ENCODE results near the gene DTX3.
"Not testable (repeated sequence)": the region's sequence is repeated elsewhere in the genome, so short reads cannot be mapped to it uniquely, and the experiment has no call there.

DTX3 gene

DNA sequence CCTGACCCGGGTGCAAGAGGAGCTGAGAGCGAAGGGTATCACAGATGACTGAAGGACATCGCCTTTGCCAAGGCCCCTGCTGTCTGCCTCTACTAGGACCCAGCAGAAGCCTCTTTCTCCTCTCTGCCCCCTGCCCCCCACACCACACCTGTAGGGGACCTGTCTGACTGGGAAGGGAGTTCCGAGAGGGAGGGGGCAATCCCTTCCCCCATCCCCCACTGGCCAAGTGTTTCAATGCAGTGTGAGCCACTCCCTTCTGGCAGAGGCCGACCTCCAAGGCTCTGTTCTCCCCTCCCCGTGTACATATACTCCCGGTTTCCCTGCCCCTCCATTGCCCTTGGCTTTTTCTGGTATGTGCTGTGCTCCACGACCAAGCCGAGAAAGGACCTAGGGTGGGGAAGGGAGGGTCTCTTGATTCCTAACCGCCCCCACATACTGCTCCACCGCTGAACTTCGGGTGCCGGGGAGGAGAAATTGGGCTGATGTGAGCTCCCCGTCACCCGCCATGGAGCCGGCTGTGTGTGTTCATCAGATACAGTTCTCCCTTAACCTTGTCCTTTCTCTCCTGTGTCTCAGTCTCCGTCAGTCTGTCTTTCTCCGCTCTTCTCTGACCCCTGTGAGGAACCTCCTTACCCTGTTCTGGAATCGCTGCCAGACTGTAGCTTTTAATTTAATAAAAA is 4.6 kb downstream of the DTX3 start:
- no peak for DNase-seq

DNA sequence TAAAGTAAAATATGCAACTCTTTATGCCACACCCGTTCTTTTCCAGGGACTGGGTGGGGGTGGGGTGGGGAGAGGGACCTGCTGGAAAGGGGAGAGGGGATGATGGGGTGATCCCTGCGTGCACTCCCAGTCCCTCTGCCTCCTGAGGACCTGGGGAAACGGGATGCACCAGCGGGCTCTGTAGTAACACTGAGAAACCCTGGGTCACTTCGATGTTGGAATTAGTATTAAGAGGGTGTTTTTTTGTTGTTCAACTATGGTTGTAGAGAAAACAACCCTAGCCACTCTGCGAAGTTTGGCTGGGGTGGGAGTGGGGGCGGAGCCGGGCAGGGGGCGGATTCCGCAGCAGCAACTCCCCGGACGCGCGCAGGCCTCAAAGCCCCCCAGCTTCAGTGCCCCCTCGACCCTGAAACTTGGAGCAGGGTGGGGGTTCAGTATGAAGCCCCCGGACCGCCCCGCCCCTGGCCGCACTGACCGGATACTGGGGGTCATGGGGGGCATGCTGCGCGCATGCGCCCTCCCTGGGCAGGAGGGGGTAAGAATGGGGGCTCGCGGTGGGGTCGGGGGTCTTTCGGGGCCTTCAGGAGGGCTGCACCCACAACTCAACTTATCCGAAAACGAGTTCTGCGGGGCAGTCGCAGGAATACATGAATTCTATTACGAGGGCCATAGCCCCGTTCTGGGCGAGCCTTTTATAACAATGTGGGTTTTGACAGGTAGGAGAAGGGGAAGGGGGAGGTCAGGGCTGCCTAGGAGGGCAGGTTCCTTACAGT is 5.3 kb downstream of the DTX3 start:
- DNase-seq: no peak

DNA sequence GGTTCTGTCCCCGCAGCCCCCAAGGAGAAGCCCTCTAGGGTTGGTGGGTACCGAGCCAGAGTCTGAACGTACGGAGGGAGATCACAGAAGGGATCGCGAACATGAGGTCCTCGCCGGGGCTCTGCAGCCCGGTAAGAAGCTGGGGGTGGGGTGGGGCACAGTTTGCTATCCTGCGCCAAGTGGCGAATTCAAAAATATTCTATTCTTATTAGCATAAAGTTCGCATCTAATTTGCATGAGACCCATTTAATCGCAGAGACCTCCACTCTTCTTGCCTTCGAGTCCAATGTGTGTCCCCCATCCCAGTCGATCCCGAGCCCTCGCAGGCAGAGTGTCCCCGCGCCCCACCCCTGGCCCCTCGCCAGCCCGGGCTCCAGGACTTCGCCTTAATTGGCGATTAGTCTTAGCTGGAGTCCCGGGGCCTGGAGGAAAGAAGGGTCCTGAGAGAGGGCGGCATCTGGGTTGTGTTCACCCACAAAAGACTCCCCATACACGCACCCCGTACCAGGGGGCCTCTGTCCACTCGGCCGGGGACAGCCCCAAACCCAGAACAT is 6.0 kb downstream of the DTX3 start:
- DNase-seq: no peak

DNA sequence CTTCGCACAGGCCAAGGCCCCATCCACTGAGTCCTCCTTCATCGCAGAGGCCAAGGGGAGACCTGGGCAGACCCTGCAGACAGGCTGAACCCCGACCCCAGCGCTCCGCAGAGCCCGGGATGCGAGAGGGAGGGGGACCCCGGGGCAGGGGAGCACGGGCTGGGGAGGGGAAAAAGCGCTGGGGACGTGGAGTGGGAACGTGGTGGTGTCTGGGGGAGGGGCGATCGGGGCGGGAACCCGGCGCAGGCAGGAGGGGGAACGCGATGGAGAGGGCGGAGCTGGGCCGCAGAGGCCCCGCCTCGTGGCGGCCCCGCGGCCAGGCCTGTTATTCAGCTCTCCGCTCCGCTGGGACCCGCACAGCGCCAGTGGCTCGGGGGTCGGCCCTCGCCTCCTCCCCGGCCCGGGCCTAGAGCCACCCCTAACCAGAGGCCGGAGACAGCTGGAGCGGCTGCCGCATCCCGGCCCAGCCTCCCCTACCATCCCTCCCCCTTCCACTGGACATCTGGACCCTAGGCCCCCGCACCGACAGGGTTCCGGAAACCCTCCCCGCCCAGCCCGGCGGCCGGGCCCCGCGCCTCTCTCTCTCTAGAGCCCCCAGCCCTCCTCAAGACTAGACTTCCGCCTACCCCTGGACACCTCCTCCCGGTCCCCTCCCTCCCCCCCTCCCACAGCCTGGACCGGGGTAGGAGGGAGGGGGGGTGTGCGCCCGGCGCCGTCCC is 6.6 kb downstream of the DTX3 start, which contains the start of gene ARHGEF25:
Gene ARHGEF25, plus strand, starts transcription at position 328 of the 719 bp plus-strand sequence. CDS start 460 bp downstream, outside the sequence.
- DNase-seq: no peak

DNA sequence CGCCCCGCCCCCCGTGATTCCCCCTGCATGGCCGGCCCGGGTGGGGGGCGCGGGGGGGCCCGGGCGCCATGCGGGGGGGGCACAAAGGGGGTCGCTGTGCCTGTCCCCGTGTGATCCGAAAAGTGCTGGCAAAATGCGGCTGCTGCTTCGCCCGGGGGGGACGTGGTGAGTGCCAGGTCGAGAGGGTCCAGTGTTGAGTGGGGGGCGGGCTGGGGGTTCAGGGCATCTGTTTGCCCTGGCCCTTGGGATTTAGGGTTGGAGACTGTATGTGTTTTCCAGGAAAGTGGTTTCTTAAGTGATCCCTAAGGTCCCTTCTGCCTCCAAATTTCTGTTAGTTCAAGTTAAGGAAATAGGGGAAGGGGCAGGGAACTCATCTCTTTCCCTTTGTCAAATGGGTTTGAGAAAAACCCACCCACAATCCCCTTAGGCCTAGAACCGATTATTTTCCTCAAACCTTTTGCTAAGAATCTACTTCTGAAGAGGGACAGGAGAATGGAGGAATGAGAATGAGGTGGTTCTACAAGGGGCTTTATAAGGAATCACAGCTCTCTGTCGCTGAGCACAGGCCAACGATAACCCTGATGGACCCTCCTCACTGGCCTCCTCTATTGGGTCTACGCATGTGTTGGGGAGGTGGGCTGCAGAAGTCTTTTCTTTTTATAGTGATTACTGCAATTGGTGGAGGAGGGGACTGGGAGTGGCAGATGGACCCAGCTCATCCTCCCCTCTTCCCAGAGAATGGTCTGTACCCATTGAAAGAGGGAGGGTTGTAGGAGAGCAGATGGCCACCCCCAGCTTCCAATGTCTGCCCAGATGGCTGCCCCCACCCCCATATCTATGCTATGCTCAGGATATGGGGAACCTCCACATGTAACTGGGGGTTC is 7.4 kb downstream of the DTX3 start:
- no peak for DNase-seq

DNA sequence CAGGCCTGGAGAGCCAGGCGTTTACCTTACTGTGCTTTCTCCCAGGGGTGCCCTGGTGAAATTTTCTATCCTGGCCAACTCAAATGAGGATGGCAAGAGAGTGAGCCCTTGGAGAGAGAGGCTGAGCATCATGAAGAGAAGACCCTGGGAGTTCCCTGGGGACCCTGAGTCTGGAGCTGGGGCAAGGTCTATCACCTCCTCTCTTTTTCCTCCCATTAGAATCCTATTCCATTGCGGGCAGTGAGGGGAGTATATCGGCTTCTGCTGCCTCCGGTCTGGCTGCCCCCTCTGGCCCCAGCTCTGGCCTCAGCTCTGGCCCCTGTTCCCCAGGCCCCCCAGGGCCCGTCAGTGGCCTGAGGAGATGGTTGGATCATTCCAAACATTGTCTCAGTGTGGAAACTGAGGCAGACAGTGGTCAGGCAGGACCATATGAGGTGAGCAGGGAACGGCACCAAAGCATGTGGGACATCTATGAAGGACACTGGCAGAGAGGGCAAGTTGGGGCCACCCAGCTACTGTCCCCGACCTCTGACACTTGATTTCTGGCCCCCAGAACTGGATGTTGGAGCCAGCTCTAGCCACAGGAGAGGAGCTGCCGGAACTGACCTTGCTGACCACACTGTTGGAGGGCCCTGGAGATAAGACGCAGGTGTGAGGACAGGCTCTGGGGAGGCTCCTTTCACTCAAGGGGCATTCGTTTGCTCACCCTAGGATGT is 8.2 kb downstream of the DTX3 start:
- DNase-seq: no peak

DNA sequence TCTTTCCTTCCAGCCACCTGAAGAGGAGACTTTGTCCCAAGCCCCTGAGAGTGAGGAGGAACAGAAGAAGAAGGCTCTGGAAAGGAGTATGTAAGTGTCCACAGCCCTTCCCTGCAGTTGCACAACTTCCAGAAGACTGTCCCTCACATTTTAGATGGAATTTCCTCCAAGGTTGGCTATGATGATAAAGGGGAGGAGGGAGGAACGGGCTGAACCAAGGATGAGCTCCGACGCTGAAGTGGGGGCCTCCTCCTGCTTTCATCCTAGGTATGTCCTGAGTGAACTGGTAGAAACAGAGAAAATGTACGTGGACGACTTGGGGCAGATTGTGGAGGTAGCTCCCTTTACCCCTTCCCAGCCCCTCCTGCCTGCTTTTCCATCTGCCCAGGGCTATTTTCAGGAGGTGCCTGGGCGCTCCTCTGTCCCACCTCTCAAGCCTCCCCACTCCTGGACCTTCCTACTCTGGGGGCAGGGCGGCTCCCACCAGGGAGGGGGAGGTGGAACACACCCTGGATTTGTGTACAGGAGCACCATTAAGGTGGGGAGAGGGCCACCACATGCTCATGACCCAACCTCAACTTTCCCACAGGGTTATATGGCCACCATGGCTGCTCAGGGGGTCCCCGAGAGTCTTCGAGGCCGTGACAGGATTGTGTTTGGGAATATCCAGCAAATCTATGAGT is 8.9 kb downstream of the DTX3 start:
- no peak for DNase-seq

DNA sequence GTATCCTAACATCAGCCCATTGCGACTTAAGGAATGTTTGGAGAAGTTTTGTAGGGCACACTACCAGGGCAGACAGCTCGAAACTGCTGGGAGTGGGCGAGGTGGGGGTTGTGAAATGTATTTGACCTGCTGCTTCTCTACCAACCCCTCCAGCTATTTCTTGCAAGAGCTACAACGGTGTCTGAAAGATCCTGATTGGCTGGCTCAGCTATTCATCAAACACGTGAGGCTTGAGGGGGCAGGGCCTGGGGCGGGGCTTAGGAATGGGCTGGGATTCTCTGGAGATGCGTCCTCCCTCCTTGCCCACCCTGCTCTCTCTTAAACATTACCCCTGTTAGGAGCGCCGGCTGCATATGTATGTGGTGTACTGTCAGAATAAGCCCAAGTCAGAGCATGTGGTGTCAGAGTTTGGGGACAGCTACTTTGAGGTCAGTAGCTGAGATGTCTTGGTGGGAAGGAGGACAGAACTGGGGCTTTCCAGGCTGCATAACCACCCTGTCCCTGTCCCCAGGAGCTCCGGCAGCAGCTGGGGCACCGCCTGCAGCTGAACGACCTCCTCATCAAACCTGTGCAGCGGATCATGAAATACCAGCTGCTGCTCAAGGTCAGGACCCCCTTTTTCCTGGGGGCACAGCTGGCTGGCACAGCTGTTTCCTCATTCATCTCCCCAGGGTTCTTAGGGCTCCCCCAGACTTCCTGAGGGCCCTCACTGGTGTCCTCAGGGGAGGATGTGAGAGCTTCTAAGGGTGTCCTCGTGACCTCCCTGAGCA is 9.7 kb downstream of the DTX3 start:
- DNase-seq: no peak

DNA sequence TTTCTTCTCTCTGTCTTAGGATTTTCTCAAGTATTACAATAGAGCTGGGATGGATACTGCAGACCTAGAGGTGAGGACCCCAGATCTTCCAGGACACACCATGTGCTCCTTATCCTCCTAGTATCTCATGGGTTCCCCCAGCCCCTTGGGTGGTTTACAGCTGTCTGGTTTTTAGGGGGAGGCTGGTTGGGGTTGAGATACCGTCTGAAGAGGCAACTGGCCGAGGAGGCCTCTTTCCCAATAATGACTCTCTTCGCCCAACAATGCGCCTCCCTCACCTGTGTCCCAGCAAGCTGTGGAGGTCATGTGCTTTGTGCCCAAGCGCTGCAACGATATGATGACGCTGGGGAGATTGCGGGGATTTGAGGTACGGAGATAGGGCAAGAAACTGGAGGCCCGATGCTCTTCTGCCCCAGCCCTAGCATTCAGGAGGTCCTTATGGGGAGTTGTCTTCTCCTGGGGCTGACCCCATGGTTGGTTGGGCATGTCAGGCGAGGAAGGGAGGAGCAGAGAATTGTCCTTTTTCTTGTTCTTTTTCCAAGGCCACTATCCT is 10.4 kb downstream of the DTX3 start:
- no peak for DNase-seq

DNA sequence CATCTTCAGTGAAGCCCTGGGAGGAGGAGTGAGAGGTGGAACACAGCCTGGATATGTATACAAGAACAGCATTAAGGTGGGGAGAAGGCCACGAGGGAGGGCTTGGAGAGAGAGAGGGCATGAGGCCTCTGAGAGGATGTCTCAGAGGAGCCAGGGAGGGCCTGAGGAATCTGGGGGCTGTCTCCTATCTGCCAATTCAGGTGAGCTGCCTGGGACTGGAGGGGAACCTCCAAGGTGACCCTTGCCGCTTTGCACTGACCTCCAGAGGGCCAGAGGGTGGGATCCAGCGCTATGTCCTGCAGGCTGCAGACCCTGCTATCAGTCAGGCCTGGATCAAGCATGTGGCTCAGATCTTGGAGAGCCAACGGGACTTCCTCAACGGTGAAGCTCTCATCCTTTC is 11.0 kb downstream of the DTX3 start:
- no peak for DNase-seq

DNA sequence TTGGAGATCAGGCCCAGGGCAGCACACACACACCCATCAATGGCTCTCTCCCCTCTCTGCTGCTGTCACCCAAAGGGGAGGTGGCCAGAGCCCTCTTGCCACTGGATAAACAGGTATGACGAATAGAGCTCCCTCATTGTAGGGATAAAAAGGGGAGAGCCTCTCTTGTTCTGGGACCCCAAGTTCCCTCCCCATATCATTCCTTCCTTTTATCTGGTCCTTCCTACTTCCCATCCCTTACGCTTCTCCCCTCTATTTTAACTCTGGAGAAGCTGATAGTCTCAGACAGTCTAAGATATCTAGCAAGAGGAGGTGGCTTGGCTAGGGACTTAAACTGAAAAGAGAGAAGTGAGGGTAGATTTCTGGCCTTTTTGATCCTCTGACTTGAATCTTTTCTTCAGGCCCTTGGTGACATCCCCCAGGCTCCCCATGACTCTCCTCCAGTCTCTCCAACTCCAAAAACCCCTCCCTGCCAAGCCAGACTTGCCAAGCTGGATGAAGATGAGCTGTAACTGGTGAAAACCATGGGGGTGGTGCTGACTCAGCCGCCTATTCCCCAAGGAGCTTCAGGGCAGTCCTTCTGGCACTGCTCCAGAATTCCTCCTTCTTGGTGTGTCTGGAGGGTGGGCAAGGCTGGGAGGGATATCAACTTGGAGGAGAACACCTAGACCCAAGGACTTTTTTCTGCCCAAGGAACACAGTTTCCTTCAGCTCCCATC is 11.9 kb downstream of the DTX3 start:
- DNase-seq: no peak

DNA sequence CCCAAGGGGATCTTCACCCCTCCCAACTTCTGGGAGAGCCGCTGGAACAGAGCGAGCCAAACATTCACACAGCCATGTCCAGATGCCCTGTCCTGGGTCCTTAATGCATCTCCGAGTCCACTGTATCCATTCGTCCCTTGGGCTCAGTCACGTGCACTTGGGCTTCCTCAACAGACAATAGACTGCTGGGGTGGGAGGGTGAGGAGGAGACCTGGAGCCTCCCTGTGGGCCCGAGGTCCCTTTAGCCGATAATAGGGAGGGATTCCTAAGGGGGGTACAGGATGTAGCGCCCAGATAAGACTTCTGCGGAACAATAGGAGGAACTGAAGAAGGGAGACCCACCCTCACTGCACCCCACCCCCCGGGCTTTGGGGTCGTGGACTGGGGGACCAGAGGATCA is 13.3 kb downstream of the DTX3 start:
- DNase-seq: no peak

DNA sequence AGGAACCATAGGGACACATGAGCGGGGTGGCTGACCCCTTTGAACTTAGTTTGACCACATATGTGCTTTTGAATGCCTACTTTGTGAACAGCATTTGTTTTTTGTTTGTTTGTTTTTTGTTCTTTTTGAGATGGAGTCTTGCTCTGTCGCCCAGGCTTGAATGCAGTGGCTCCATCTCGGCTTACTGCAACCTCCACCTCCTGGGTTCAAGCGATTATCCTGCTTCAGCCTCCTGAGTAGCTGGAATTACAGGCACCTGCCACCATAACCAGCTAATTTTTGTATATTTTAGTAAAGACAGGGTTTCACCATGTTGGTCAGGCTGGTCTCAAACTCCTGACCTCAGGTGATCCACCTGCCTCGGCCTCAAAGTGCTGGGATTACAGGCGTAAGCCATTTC is 13.8 kb downstream of the DTX3 start:
- DNase-seq: not testable (repeated sequence)

DNA sequence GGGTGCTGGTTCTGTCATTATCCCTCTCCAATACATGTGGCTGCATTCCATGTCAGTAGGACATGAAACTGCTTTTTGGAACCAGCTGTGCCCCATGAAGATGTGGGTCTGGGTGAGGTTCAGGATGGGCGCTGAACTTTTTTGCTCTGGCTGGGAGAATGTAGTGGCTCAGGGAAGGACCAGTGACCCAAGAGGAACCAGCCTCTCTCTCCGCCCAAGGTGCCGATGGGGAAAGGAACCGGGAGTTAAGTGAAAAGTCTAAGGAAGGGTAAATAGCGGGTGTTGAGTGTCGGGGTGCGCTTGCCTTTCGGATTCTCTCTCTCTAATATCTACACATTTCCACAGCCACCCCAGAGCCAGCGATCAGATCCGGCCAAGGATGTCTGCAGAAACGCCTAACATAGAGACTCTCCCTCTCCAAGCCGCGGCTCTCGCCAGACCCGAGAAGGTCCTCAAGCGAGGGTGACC is 14.4 kb downstream of the DTX3 start:
- no peak for DNase-seq

DNA sequence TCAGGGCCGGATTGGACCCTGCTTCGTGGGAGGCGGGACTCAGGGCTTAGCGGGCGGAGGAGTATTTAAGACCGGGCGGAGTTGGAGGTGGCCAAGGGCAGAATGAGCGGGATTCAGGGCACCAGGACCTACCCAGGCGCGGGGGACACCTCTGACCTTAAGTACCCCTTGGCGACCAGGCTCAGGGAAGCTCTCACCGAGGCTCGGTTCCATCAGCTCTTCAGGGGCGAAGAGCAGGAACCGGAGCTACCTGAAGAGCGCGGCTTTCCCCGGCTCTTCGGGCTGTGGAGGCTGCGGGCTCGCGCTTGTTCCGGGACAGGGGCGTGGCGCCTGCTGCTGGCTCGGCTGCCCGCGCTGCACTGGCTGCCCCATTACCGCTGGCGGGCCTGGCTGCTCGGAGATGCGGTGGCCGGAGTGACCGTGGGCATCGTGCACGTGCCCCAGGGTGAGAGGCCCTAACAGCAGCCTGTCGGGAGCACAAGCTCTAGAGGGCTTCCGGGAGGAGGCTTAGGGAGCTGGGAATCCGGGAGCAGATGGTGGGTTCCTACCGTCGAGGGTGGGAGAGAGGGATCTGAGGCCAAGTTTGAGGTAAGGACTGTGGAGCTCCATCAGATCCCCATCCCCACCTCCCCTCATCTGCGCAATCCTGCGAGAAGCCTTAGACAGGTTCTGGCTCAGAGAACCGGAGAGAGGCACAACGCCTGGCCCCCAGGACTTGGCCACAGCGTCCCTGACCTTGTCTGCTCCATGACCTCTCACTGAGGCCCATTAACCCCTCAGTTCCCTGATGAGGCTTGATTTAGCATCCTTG is 15.0 kb downstream of the DTX3 start:
- no peak for DNase-seq

DNA sequence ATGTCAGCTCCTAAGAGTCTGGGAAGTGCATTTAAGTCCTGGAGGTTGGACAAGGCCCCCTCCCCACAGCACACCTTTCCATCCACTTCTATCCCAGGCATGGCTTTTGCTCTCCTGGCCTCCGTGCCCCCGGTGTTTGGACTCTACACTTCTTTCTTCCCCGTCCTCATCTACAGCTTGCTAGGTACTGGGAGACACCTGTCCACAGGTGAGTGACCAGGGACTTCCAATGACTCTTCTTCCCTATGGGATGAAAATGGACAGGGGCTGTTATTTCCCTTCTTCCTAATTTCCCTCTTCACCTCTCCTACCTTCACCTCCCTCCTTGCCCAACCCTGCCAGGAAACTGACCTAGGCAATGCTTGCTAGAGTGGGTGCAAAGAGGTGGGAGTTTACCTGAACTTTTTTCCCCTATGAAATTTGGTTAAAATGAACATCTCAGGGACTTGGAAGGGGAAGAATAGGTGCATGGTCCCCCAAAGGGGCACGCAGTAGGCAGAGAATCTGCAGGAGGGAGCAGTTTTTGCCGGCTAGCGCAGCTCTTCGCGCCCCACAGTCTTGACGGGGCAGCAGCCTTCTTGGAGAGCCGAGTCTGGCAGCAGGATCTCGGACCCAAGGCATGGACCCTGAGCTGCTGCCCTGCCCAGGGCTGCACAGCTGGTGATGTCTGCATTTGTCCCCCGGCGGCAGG is 15.8 kb downstream of the DTX3 start:
- no peak for DNase-seq

DNA sequence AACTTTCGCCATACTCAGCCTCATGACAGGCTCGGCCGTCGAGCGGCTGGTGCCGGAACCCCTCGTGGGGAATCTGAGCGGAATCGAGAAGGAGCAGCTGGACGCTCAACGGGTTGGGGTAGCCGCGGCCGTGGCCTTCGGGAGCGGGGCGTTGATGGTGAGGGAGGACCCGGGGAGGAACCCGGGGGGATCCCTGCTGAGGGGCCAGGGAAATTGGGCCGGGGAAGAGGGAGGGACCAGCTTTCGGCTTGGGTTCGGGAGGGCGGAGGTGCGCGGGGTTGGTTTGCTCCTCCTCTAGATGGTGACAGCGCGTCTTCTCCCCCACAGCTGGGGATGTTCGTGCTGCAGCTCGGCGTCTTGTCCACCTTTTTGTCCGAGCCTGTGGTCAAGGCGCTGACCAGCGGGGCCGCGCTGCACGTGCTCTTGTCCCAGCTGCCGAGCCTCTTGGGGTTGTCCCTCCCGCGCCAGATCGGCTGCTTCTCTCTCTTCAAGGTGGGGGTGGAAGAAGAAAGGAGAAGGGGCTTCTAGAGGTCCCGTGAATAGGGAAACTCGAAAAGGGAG is 16.4 kb downstream of the DTX3 start:
- no peak for DNase-seq

Data from NCI-H1417 treated with DMSO at 0.1 percent for 48 hours (cell line).